LoVo (cell line): ENCODE data around the gene LAGE3.

Experiments used
- DNase-seq: peaks from one replicate; pipeline ENCODE4 v3.0.0-alpha.2; 2016; ENCODE audit warnings: low spot score

The LAGE3 gene

DNA sequence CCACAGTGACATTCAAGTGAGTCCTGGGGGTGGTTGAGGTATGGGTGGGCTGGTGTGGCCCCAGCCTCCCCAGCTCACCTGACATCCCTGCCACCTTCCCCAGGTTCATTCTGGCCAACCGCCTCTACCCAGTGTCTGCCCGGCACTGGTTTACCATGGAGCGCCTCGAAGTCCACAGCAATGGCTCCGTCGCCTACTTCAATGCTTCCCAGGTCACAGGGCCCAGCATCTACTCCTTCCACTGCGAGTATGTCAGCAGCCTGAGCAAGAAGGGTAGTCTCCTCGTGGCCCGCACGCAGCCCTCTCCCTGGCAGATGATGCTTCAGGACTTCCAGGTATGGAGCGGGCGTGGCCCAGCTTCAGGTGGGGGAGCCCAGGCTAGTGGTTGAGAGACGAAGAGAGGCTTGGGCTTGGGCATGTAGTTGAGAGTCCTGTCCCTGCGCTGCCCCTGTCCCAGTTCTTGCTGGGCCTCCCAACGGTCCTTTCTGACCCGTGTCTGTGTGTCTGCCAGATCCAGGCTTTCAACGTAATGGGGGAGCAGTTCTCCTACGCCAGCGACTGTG, 43.8 kb downstream of the LAGE3 start:
- DNase-seq, result no peak

GRCh38 chrX:154434394-154435168, 44.5 kb downstream of the LAGE3 start:
- DNase-seq, result no peak

DNA sequence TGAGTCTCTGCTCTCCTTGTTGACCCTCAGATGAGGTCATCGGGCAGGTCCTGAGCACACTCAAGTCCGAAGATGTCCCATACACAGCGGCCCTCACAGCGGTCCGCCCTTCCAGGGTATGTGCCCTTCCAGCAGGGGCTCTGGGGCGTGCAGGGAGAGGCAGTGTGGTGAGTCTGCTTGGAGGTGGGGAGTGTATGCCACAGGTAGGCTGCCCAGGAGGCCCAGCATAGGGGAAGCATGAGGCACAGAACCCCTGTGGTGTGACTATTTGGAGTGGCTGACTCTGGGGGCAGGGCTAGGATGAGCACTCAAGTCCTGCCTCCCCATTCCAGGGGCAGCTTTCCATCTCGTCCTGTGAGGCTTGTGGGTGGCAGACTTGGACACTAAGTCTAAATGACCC, 45.5 kb downstream of the LAGE3 start:
- DNase-seq, result no peak

DNA sequence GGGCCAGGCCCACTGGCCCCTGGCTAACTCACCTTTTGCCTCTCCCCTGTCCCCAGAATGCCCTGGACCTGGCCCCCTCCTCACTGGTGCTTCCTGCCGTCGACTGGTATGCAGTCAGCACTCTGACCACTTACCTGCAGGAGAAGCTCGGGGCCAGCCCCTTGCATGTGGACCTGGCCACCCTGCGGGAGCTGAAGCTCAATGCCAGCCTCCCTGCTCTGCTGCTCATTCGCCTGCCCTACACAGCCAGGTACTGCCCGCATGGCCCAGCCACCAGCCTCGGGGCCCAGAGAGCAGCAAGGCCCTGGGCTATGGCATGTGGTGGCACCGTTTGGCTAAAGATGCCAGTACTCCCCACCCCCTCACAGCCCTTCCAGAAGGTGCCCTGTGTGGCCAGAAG, 46.9 kb downstream of the LAGE3 start:
- no peak for DNase-seq

GRCh38 chrX:154431341-154431740, 47.7 kb downstream of the LAGE3 start:
- DNase-seq, result no peak

DNA sequence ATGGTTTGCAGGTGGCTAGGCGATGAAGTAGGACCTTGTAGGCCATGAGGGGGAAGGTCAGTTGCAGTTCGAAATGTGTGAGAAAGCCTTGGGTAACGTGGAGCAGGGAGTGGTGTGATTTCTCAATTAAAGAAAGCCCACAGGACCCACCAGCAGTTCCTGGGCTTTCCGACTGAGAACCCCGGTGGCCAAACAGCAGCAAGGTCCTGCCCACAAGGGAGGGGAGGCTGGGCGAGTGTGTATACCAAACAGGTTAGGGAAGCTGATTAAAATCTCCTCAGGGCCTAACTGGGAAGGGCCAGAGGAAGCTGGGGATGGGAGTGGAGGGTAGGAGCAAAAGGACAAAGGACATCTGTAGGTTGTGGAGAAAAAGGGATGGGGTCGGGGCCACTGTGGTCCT, 48.2 kb downstream of the LAGE3 start:
- no peak for DNase-seq

- DNase-seq, result no peak
Observed at GRCh38 chrX:154430479-154430878, 48.6 kb downstream of the LAGE3 start.

DNA sequence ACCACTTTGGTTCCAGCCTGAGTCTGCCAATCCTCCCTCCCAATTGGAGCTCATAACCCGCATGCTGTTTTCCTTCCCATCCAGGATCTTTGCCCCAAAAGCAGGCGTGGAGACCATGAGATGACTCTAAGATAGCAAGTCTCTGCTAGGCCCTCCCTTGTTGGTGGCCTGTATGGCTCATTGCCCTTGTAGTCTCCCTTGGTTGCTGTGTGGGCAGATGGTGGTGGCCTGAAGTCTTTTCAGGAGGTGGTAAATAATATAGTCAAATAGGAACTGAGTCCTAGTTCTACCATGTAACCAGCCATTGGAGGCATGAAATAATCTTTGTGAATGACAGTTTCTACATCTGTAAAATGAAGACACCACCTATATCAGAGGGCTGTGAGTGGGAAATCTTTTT, 49.4 kb downstream of the LAGE3 start:
- DNase-seq, result no peak

DNA sequence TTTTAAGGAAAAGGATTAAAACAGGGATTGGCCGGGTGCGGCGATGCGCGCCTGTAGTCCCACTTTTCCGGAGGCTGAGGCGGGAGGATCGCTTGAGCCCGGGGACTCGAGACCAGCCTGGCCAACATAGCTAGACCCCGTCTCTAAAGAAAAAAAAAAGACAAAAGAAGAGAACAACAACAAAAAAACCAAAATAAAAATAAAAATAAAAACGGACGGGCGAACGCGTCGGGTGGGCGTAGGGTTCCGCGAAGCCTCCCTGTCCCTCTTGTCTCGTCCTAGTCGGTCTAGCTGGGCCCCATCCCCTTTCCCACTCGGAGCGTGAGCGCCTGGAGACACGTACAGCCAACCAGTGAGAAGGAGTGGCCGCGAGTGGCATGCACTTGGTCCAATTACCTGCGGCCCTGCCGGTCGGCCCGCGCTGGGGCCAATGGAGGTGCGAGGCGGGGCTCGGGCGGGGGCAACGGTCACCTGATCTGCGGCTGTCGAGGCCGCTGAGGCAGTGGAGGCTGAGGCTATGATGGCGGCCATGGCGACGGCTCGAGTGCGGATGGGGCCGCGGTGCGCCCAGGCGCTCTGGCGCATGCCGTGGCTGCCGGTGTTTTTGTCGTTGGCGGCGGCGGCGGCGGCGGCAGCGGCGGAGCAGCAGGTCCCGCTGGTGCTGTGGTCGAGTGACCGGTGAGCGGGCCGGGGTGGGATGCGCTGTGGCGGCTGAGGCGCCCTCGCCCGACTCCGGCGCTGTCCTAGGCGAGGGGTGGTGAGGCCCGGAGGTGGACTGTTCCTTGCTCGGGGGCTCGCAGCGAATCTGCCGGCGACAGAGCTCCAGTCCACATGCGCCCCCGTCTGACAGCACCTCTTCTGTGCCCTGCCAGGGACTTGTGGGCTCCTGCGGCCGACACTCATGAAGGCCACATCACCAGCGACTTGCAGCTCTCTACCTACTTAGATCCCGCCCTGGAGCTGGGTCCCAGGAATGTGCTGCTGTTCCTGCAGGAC, 50.6 kb downstream of the LAGE3 start, which contains the start of gene ATP6AP1:
TSS of gene ATP6AP1 (plus strand) at position 502 of the 996 bp plus-strand sequence. CDS start at position 518, 16 bp downstream.
- DNase-seq, result peak; percentile 87
